ENCODE data around the gene PAPPA2.

Gene PAPPA2

GRCh38 chr1:176811511-176812288 lies 348.7 kb downstream of the PAPPA2 start:
- Histone ChIP-seq H3K9me2 (ENCODE audit: low read depth, low read length) (no peaks in the 10 kb centered on the region), H2AFZ (ENCODE audit: low read length) (no peak overlapping the region), H3K9me3 (ENCODE audit: low read length) (no peaks in the 10 kb centered on the region), H3K4me2 (ENCODE audit: low read length) (no peak overlapping the region), H3K36me3 (ENCODE audit: insufficient read depth, low read length) (no peaks in the 10 kb centered on the region), H3K4me1 (ENCODE audit: insufficient read depth, low read length, severe bottlenecking) (no peaks in the 10 kb centered on the region), H3K27ac (ENCODE audit: low read depth, low read length, poor library complexity, severe bottlenecking) (no peak overlapping the region), H4K20me1 (ENCODE audit: insufficient read depth, low read length) (no peaks in the 10 kb centered on the region), H3K4me3 (ENCODE audit: low read depth, low read length, poor library complexity, severe bottlenecking) (no peak overlapping the region), H3F3A (ENCODE audit: insufficient read depth, low read length) (no peaks in the 10 kb centered on the region), H3K27me3 (ENCODE audit: insufficient read depth, low read length) (no peaks in the 10 kb centered on the region), H3K9ac (ENCODE audit: low read length) (no peak overlapping the region), H3K79me2 (ENCODE audit: insufficient read depth, low read length) (no peaks in the 10 kb centered on the region)
- TF ChIP-seq CTCF (IDR thresholded peaks at IDR 0.05; ENCODE audit: low read length) (no peak), EZH2 (IDR thresholded peaks at IDR 0.05; ENCODE audit: borderline replicate concordance, low read length) (no peak)

GRCh38 chr1:176815621-176816020 lies 352.6 kb downstream of the PAPPA2 start:
- TF ChIP-seq CTCF (IDR thresholded peaks at IDR 0.05; ENCODE audit: low read length) (no peak), EZH2 (IDR thresholded peaks at IDR 0.05; ENCODE audit: borderline replicate concordance, low read length) (no peak)
- H3K27me3 ChIP-seq (ENCODE audit: insufficient read depth, low read length): no peaks in the 10 kb centered on the region

DNA sequence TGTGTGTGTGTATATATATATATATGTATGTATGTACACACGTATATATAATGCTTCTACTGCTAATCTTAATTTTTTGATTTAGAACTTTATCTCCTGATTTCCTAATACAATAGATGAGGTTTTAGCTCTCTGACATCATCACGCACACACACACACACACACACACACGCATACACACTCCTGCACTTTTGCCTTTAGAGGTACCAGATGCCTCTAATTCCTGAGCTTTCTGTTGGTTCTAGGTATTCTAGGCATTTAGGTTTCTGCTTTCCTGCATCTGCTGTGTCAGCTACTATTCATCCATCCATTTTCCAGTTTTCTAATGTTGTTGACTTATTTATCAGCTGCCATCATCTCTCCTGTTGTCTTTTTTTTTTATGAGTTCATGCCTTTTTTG lies 353.3 kb downstream of the PAPPA2 start:
- Histone ChIP-seq H3K36me3 (ENCODE audit: insufficient read depth, low read length) (no peaks in the 10 kb centered on the region), H3K9me3 (ENCODE audit: low read length) (no peaks in the 10 kb centered on the region), H2AFZ (ENCODE audit: low read length) (no peak overlapping the region), H3K9ac (ENCODE audit: low read length) (no peak overlapping the region), H3K27ac (ENCODE audit: low read depth, low read length, poor library complexity, severe bottlenecking) (no peak overlapping the region), H3K9me2 (ENCODE audit: low read depth, low read length) (no peaks in the 10 kb centered on the region), H3K27me3 (ENCODE audit: insufficient read depth, low read length) (no peaks in the 10 kb centered on the region), H4K20me1 (ENCODE audit: insufficient read depth, low read length) (no peaks in the 10 kb centered on the region), H3K4me1 (ENCODE audit: insufficient read depth, low read length, severe bottlenecking) (no peaks in the 10 kb centered on the region), H3K4me2 (ENCODE audit: low read length) (no peak overlapping the region), H3K4me3 (ENCODE audit: low read depth, low read length, poor library complexity, severe bottlenecking) (no peak overlapping the region), H3F3A (ENCODE audit: insufficient read depth, low read length) (no peaks in the 10 kb centered on the region), H3K79me2 (ENCODE audit: insufficient read depth, low read length) (no peaks in the 10 kb centered on the region)
- TF ChIP-seq CTCF (IDR thresholded peaks at IDR 0.05; ENCODE audit: low read length) (no peak), EZH2 (IDR thresholded peaks at IDR 0.05; ENCODE audit: borderline replicate concordance, low read length) (no peak)

More at GRCh38 chr1:176815621-176816020, 352.6 kb downstream of the PAPPA2 start:
- Histone ChIP-seq H3K9me3 (ENCODE audit: low read length) (no peaks in the 10 kb centered on the region), H3K4me2 (ENCODE audit: low read length) (no peak overlapping the region), H3K27ac (ENCODE audit: low read depth, low read length, poor library complexity, severe bottlenecking) (no peak overlapping the region), H4K20me1 (ENCODE audit: insufficient read depth, low read length) (no peaks in the 10 kb centered on the region), H3K9ac (ENCODE audit: low read length) (no peak overlapping the region), H3F3A (ENCODE audit: insufficient read depth, low read length) (no peaks in the 10 kb centered on the region), H2AFZ (ENCODE audit: low read length) (no peak overlapping the region), H3K9me2 (ENCODE audit: low read depth, low read length) (no peaks in the 10 kb centered on the region), H3K4me1 (ENCODE audit: insufficient read depth, low read length, severe bottlenecking) (no peaks in the 10 kb centered on the region), H3K4me3 (ENCODE audit: low read depth, low read length, poor library complexity, severe bottlenecking) (no peak overlapping the region), H3K79me2 (ENCODE audit: insufficient read depth, low read length) (no peaks in the 10 kb centered on the region), H3K36me3 (ENCODE audit: insufficient read depth, low read length) (no peaks in the 10 kb centered on the region)
